Measurements from ENCODE around the gene CWC25.

DNA sequence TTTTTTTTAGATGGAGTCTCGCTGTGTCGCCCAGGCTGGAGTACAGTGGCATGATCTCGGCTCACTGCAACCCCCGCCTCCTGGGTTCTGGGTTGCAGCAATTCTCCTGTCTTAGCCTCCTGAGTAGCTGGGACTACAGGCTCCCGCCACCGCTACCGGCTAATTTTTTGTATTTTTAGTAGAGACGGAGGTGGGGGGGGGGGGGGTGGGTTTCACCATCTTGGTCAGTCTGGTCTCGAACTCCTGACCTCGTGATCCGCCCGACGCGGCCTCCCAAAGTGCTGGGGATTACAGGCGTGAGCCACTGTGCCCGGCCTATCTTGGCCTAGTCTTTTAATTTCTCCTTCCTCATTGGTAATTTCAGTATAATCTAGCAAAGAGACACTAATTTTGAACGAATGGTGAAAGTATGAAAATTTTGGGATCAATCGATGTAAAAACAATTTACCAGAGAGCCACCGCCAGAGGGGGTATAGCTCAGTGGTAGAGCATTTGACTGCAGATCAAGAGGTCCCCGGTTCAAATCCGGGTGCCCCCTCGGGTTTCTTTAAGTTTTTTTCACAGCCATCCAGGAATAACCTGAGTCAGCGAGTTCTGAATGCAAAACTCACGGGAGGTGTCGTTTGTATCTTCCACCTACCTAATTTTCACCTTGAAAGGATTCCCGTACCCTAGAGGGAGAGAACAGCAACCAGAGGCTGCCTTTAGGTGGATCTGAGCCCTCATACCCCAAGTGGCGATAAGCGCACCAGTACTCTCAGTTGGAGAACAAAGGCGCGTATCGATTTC is 42.3 kb upstream of the CWC25 start:
- TF ChIP-seq CTCF (IDR thresholded peaks at IDR 0.05): peak in 6 of 7 experiments; percentile 25 to 43 (median 32)
- no peak for TF ChIP-seq POLR2A (IDR thresholded peaks at IDR 0.05)

All from body of pancreas (tissue), 4 donors.